Subcutaneous adipose tissue (tissue), 4 donors: ENCODE results near the gene ABCC8. TPM values are rescaled to one million over a fixed set of nuclear protein-coding genes. Genes with fewer than 3 reads are reported as not detected.

Experiments
- total RNA-seq, 4 donors: library from RNA; depleted of rRNA; stranded (reverse); fragments of >200 nt; gene quantifications; one replicate each; pipeline ENCODE4 v1.1.0, GENCODE V29; 2016
- TF ChIP-seq, protein P1 (sequence below): fragments of 450-650 bp; IDR thresholded peaks from one replicate; pipeline ENCODE4 v1.5.1; 2016; ENCODE audit warnings: low read depth, mild to moderate bottlenecking, control low read depth, antibody characterized with exemption, moderate library complexity

ABCC8 gene
- total RNA-seq, 4 donors from 2014 or later: 0.16 to 0.51 TPM; not detected in 2

DNA sequence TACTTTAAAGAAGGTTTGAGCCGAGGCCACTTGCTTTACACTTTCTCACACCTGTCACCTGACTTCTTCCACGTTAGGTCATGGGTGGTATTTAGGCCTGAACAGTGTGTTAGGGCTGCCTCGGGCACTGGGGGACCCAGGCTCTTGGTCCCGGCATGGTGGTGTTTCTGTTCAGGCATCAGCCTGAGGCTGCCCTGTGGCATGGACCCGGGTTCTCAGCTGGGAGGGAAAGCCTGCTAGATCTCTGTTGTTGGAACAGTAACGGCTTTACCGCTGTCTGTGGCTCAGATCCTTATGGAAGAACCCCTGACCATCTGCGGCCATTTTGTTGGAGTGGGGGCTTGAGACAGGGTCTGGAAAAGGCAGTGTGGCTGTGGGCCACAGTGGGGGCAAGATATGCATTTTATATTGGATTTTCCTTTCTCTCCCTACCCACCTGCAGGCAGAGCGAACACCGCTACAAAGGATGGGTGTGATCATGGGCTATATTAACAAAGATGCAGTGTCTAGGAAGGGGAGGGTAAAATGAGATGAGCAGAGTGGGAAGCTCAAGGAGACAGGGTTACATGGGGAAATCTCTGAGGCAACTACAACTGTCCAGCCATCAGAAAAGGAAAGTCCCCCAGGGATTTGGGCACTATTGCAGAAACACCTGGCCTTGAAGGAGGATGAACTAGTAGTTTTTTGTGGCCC, 86.5 kb downstream of the ABCC8 start:
- TF ChIP-seq, protein P1, sequence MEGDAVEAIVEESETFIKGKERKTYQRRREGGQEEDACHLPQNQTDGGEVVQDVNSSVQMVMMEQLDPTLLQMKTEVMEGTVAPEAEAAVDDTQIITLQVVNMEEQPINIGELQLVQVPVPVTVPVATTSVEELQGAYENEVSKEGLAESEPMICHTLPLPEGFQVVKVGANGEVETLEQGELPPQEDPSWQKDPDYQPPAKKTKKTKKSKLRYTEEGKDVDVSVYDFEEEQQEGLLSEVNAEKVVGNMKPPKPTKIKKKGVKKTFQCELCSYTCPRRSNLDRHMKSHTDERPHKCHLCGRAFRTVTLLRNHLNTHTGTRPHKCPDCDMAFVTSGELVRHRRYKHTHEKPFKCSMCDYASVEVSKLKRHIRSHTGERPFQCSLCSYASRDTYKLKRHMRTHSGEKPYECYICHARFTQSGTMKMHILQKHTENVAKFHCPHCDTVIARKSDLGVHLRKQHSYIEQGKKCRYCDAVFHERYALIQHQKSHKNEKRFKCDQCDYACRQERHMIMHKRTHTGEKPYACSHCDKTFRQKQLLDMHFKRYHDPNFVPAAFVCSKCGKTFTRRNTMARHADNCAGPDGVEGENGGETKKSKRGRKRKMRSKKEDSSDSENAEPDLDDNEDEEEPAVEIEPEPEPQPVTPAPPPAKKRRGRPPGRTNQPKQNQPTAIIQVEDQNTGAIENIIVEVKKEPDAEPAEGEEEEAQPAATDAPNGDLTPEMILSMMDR: no peak

DNA sequence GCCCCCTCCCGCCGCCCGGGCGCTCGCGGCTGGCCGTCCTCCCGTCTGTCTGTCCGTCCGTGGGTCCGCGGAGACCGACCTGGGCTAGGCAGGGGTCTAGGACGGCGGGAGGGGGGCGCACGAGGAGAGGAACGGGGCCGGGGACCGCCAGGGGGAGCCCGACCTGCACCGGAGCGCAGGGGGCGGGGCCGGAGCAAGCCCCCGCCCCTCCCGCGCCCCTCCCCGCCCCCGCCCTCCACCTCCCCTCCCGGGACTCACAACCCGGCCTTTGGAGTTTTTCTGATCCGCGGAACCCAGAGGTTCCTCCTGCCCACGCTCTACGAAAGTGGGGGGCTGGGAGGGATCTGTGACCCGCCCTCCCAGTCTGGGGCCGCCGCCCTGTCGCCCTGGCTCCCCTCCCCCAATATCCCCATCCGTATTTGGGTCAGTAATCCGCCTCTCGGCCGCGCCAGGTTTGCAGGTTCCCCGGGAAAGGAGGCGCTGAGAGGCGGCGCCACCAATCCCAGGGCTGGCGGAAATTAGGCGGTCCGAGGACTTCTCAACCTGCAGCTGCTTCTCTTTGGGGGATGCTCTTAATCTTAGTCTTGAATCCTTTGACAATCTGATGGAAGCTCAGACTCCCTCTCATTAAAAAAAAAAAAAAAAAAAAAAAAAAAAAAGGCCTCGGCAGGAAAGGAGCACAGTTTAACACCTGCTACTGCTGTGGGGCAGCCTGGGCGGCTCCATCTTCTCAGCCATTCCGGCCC, 87.3 kb downstream of the ABCC8 start:
- TF ChIP-seq, protein P1: no peak

DNA sequence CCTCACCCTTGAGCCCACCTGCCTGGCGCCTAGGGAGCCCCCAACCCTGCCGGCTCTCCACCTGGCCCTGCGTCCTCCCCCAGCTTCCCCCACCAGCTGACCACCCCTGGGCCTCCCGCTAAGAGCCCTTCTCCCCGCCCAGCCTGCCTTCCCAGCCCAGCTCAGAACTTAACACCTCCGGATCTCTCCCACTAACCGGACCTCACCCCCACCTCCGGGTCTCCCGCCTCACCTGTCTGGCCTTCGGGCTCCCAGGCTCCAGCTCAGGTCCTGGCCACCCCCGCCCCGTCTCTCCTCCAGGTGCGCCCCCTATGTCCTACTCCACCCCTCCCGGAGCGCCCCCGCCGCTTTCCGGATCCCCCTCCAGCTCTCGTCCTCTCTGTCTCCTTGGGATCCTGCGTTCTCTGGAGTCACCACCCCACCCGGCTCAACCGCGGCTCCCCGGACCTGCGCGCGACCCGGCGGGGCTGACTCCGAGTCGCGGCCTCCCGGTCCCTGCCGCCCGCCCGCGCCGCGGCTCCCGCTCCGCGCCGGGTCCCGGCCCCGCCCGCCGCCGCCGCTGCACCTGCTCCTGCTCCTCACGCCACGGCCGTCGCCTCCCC, 87.9 kb downstream of the ABCC8 start, which contains the start of gene KCNJ11:
TSS of gene KCNJ11 (minus strand) at position 51 of the 602 bp plus-strand sequence. CDS start 568 bp downstream, outside the sequence.
- TF ChIP-seq, protein P1: no peak

DNA sequence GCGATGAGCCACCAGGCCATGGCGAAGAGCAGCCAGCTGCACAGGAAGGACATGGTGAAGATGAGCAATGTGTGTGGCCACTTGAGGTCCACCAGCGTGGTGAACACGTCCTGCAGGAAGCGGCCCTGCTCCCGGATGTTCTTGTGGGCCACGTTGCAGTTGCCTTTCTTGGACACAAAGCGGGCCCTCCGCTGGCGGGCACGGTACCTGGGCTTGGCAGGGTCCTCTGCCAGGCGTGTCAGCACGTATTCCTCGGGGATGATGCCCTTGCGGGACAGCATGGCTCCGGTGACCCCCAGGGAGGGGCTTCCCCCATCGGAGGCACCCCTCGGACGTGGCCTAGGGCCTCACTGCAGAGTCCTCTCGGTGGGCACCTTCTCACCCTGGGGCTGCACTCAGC, 88.8 kb downstream of the ABCC8 start:
- TF ChIP-seq, protein P1: no peak

DNA sequence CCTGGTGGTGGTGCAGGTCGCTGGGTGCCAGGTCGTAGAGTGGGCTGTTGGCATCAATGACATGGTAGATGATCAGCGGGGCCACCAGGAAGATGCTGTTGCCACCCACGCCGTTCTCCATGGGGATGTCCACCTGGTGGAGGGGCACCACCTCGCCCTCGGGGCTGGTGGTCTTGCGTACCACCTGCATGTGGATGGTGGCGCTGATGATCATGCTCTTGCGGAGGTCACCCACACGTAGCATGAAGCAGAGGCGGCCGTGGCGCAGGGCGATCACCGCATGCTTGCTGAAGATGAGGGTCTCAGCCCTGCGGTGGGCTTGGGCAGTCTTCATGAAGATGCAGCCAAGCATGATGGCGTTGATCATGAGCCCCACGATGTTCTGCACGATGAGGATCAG, 89.4 kb downstream of the ABCC8 start:
- TF ChIP-seq, protein P1: no peak

DNA sequence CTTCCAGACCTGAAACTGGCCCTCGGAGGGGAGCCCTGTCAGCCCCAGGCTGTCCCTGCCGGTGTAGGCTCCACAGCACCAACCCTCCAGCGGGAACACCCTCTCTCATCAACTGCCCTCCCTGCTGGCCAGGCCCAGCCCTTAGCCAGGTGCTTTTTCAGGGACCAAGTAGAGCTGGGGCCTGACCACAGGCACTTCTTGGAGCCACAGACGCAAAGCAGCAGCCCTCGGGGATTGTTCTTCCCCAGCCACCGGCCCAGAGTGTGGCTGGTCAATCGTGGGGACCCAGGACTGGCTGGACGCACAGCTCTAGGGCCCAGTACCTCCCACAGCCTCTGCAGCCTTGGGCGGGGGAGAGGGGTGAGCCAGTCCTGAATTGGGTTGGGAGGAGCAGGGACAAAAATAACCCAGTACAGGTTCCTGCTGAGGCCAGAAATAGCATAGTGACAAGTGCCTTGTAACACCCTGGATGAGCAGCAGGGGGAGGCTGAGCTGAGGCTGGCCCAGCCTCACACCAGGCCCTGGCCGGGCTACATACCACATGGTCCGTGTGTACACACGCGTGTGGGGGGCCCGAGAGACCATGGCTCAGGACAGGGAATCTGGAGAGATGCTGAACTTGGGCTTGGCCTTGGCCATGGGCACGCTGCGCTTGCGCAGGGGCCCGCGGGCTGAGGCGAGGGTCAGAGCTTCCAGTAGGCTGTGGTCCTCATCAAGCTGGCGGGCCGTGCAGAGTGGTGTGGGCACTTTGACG, 90.1 kb downstream of the ABCC8 start:
- TF ChIP-seq, protein P1: no peak

DNA sequence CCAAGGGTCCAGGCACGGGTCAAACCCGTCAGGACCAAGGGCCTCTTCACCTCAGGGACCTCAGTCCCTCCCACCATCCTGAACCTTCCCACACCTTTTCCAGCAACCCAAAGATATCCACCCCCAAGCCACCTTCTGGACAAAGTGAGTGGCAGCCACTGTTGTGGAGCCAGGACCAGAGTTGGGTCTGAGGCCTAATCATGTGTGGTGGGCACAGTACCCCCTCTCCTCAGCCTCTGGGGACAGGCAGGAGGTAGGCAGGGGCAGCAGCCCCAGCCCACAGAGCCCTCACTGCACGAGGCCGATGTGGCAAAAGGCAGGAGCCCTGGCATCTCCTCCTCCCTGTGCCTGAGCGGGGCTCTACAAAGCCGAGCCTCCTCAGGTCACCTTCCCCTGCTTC, 90.7 kb downstream of the ABCC8 start:
- TF ChIP-seq, protein P1: no peak
